GM12891 (cell line): ENCODE measurements around the gene RNF213.

Source experiments
- DNase-seq: peaks from one replicate; pipeline ENCODE4 v3.0.0; 2011; ENCODE audit warnings: low spot score; ENCODE audit not compliant: insufficient read length
- FAIRE-seq: peaks from 2 replicates; lab custom pipeline; 2011; peaks lifted over from hg19 to GRCh38; lab: Jason Lieb, UNC
- PAX5 ChIP-seq: IDR thresholded peaks from 2 replicates; pipeline ENCODE4 v1.6.1; 2011; ENCODE audit warnings: low read length, moderate library complexity, mild to moderate bottlenecking; ENCODE audit not compliant: insufficient read depth, severe bottlenecking
- POLR2A ChIP-seq: IDR thresholded peaks from 2 replicates; pipeline ENCODE4 v1.6.1; 2011; ENCODE audit warnings: low read depth, low read length, control low read depth
- POLR2AphosphoS5 ChIP-seq: IDR thresholded peaks from 2 replicates; pipeline ENCODE4 v1.6.1; 2011; ENCODE audit warnings: low read depth, low read length, control low read depth
- POU2F2 ChIP-seq: IDR thresholded peaks from 2 replicates; pipeline ENCODE4 v1.6.1; 2011; ENCODE audit warnings: low read depth, mild to moderate bottlenecking, control low read depth, low read length, moderate library complexity
- SPI1 ChIP-seq: IDR thresholded peaks from 2 replicates; pipeline ENCODE4 v1.6.1; 2011; ENCODE audit warnings: low read depth, low read length, control low read depth
- TAF1 ChIP-seq: IDR thresholded peaks from 2 replicates; pipeline ENCODE4 v1.6.1; 2011; ENCODE audit warnings: low read depth, low read length, control low read depth

RNF213 gene

GRCh38 chr17:80348551-80349150, 88.0 kb downstream of the RNF213 start:
- no peak for FAIRE-seq
- TF ChIP-seq POU2F2: no peak
- TF ChIP-seq SPI1: no peak

GRCh38 chr17:80349151-80349651, 88.5 kb downstream of the RNF213 start:
- FAIRE-seq (peak; percentile 28), DNase-seq (no peak)
- TF ChIP-seq POLR2AphosphoS5 (no peak), POU2F2 (no peak), SPI1 (no peak), TAF1 (no peak), PAX5 (no peak), POLR2A (no peak)

More at GRCh38 chr17:80348551-80349150, 88.0 kb downstream of the RNF213 start:
- DNase-seq: no peak

GRCh38 chr17:80349751-80350150, 89.1 kb downstream of the RNF213 start:
- DNase-seq (no peak), FAIRE-seq (no peak)
- TF ChIP-seq POLR2A: no peak
- TF ChIP-seq POLR2AphosphoS5: no peak
- TF ChIP-seq POU2F2: no peak
- TF ChIP-seq TAF1: no peak
- no peak for TF ChIP-seq PAX5
- TF ChIP-seq SPI1: no peak

GRCh38 chr17:80352216-80352895, 91.7 kb downstream of the RNF213 start:
- no peak for FAIRE-seq
- no peak for TF ChIP-seq POU2F2
- TF ChIP-seq POLR2A: no peak
- no peak for TF ChIP-seq SPI1
- no peak for TF ChIP-seq TAF1
- no peak for TF ChIP-seq POLR2AphosphoS5
- no peak for TF ChIP-seq PAX5
- DNase-seq: no peak

GRCh38 chr17:80352991-80353665, 92.5 kb downstream of the RNF213 start:
- FAIRE-seq: no peak
- TF ChIP-seq POU2F2 (no peak), TAF1 (no peak), POLR2AphosphoS5 (no peak), POLR2A (no peak), PAX5 (no peak), SPI1 (no peak)
- no peak for DNase-seq

GRCh38 chr17:80353718-80354275, 93.1 kb downstream of the RNF213 start:
- DNase-seq (no peak), FAIRE-seq (no peak)
- no peak for TF ChIP-seq POU2F2
- no peak for TF ChIP-seq POLR2AphosphoS5

- DNase-seq (no peak), FAIRE-seq (no peak)
- TF ChIP-seq POLR2A (no peak), POU2F2 (no peak), POLR2AphosphoS5 (no peak), SPI1 (no peak), PAX5 (no peak)
Observed at GRCh38 chr17:80354336-80354735, 93.7 kb downstream of the RNF213 start.

GRCh38 chr17:80356231-80356856, 95.7 kb downstream of the RNF213 start:
- TF ChIP-seq POLR2A: no peak
- no peak for TF ChIP-seq POLR2AphosphoS5
- no peak for TF ChIP-seq PAX5
- TF ChIP-seq POU2F2: no peak
- TF ChIP-seq TAF1: no peak
- no peak for TF ChIP-seq SPI1
- FAIRE-seq: no peak

GRCh38 chr17:80358131-80358530, 97.5 kb downstream of the RNF213 start:
- DNase-seq: no peak

More at GRCh38 chr17:80356231-80356856, 95.7 kb downstream of the RNF213 start:
- DNase-seq: no peak

More at GRCh38 chr17:80358131-80358530, 97.5 kb downstream of the RNF213 start:
- FAIRE-seq: no peak
- no peak for TF ChIP-seq SPI1
- no peak for TF ChIP-seq TAF1
- no peak for TF ChIP-seq POU2F2
- TF ChIP-seq POLR2A: no peak
- TF ChIP-seq PAX5: no peak
- TF ChIP-seq POLR2AphosphoS5: no peak
